ENCODE data around the gene CD207. TPM values are rescaled to one million over a fixed set of nuclear protein-coding genes. Genes with fewer than 3 reads are reported as not detected.

The CD207 gene
- total RNA-seq, 2 donors from 2014 or later = 0.21 TPM; not detected in 1

DNA sequence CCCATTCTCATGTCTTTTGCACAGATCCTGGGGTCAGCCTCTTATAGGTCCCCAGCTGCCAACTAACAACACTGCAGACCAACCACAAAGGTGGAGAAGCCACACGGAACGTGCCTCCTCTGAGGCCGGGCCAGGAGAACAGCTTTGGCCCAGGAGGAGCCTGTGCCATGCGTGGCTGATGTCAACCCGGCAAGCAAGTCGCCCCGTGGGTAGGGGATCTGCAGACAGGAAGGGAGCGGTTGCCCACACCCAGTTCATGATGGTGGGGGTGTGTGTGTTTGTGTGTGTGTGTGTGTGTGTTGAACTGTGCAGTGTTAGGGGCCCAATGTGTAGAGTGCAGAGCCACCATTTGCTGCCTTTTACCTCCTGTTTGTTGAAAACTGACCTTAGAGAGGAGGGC is 12.8 kb downstream of the CD207 start:
- intact Hi-C loops (cut with DNase I) = no loop called here
- no peaks in the 10 kb centered on the region for H3K36me3 ChIP-seq
- TF ChIP-seq, protein P1, sequence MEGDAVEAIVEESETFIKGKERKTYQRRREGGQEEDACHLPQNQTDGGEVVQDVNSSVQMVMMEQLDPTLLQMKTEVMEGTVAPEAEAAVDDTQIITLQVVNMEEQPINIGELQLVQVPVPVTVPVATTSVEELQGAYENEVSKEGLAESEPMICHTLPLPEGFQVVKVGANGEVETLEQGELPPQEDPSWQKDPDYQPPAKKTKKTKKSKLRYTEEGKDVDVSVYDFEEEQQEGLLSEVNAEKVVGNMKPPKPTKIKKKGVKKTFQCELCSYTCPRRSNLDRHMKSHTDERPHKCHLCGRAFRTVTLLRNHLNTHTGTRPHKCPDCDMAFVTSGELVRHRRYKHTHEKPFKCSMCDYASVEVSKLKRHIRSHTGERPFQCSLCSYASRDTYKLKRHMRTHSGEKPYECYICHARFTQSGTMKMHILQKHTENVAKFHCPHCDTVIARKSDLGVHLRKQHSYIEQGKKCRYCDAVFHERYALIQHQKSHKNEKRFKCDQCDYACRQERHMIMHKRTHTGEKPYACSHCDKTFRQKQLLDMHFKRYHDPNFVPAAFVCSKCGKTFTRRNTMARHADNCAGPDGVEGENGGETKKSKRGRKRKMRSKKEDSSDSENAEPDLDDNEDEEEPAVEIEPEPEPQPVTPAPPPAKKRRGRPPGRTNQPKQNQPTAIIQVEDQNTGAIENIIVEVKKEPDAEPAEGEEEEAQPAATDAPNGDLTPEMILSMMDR (IDR thresholded peaks at IDR 0.05) = no peak

GRCh38 chr2:70820499-70820898 is 15.1 kb downstream of the CD207 start, which contains the start of gene CLEC4F:
Gene CLEC4F, minus strand, starts transcription at chr2:70820599. Its CDS starts 76 bp downstream, at chr2:70820523.
- no peak within 1 kb of the TSS for H3K27ac ChIP-seq

More for the DNA sequence above, 12.8 kb downstream of the CD207 start:
- H3K4me3 ChIP-seq = no peak overlapping the region
- no peak overlapping the region for H3K27ac ChIP-seq
- no peaks in the 10 kb centered on the region for H3K9me3 ChIP-seq
- H3K4me1 ChIP-seq = no peaks in the 10 kb centered on the region
- DNase-seq = no peak
- H3K27me3 ChIP-seq = no peaks in the 10 kb centered on the region
- H3K9ac ChIP-seq (ENCODE audit: low read depth in 2 of 2, low read length in 2 of 2) = no peak overlapping the region

DNA sequence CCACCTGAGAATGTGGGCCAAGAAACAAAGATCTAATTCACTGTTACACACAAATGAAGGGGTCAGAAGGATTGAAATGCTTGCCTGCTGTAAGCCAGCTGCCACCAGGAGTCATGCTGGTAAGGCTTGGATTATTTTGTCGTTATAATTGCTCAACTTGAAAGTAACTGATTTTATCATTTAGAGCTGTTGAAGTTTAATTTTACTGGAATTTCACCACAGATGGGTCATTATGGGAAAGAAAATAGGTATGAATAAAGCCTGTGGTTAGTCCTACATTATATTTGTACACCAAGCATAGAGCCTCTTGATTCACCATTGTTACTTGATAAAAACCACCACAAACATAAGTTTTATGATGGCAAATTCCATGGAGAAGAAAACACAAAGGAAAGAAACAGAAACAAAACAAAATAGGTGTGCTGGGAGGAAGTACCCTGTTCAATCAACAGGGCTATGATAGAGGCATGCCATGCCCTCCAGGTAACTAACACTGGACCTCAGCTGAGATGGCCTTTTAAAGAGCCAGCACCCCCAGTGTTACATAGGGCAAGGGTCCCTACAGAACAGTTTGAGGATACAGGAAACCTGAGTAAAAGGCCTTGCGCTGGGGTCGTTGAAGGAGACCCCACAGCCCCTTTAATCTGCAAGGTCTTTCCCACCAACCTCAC is 18.2 kb downstream of the CD207 start:
- intact Hi-C loops (cut with DNase I) = no loop called here
- DNase-seq = no peak
- Histone ChIP-seq H3K9ac (ENCODE audit: low read depth in 2 of 2, low read length in 2 of 2) (no peak overlapping the region), H3K4me1 (no peaks in the 10 kb centered on the region), H3K27ac (no peak overlapping the region), H3K27me3 (no peaks in the 10 kb centered on the region), H3K36me3 (no peaks in the 10 kb centered on the region), H3K4me3 (no peak overlapping the region), H3K9me3 (no peaks in the 10 kb centered on the region)
- TF ChIP-seq, protein P1 (IDR thresholded peaks at IDR 0.05) = no peak

More at GRCh38 chr2:70820499-70820898, 15.1 kb downstream of the CD207 start, which contains the start of gene CLEC4F:
- Histone ChIP-seq H3K36me3 (no peaks in the 10 kb centered on the region), H3K9ac (ENCODE audit: low read depth in 2 of 2, low read length in 2 of 2) (no peak within 1 kb of the TSS), H3K4me1 (no peaks in the 10 kb centered on the region), H3K9me3 (no peaks in the 10 kb centered on the region), H3K27me3 (no peaks in the 10 kb centered on the region), H3K4me3 (no peak within 1 kb of the TSS)
- no peak for DNase-seq
- intact Hi-C loops (cut with DNase I) = no loop called here
- TF ChIP-seq, protein P1 (IDR thresholded peaks at IDR 0.05) = no peak

GRCh38 chr2:70816726-70817125 is 18.9 kb downstream of the CD207 start:
- DNase-seq = no peak
- no peaks in the 10 kb centered on the region for H3K36me3 ChIP-seq
- no peak overlapping the region for H3K27ac ChIP-seq
- intact Hi-C loops (cut with DNase I) = no loop called here
- H3K4me3 ChIP-seq = no peak overlapping the region
- H3K9me3 ChIP-seq = no peaks in the 10 kb centered on the region
- no peak overlapping the region for H3K9ac ChIP-seq (ENCODE audit: low read depth in 2 of 2, low read length in 2 of 2)
- TF ChIP-seq, protein P1 (IDR thresholded peaks at IDR 0.05) = no peak
- H3K4me1 ChIP-seq = no peaks in the 10 kb centered on the region
- no peaks in the 10 kb centered on the region for H3K27me3 ChIP-seq

DNA sequence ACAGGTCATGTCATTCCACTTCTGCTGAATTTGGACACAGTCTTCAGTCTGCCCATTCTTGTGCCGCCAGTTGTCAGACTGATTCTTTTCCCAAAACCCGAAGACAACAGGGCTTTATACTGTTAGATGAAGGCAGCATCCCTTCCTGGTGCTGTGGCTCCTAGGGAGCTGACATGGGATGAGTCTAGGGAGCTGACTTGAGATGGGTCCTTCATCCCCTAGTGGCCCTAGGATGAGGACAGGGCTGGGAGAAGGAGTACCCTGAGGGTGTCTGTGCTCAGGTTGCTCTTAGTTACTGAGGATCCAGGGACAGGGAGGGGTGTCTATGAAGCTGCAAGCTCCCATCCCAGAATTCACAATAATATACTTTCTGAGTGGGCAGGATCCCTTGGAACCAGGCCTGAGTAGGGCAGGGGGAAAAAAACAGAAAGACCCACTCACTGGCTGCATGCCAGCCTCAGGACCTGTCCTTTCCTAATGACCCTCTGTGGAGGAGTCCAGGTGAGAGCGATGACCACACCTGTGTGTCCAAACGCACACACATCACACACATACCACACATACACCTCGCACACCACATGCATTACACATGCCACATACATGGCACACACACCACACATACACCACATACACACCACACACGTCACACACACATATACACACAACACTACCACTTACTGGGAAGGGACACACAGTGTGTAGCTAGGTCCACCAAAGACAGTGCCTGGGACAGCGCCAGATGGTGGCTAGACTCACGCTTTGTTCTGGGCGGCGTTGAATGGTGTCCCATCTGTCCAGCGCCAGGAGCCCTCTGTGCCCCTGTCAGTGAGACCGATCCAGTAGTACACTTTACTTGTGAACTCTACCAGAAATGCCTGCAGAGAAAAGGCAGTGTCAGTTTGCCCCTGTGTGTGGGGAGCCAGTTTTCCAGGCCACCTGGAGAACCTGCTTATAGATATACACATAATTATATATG is 26.3 kb downstream of the CD207 start:
- Histone ChIP-seq H3K36me3 (no peaks in the 10 kb centered on the region), H3K27ac (no peak overlapping the region), H3K4me1 (no peaks in the 10 kb centered on the region), H3K4me3 (no peak overlapping the region), H3K9me3 (no peaks in the 10 kb centered on the region), H3K9ac (ENCODE audit: low read depth in 2 of 2, low read length in 2 of 2) (no peak overlapping the region), H3K27me3 (no peaks in the 10 kb centered on the region)
- TF ChIP-seq, protein P1 (IDR thresholded peaks at IDR 0.05) = no peak
- no peak for DNase-seq
- intact Hi-C loops (cut with DNase I) = no loop called here

Data from colonic mucosa (tissue), 4 donors.